HCT116 (cell line): Measurements from ENCODE around the gene BBLN. TPM values are rescaled to one million over a fixed set of nuclear protein-coding genes. Genes with fewer than 3 reads are reported as not detected.
A peak's percentile ranks its signal among the peaks of the same experiment; 100 is the strongest.

Source experiments
- ATAC-seq: fragments of 200-7000 bp; cut with Tn5 transposase; 2 replicates; pipeline ENCODE4 v1.9.1; 2020; ENCODE audit warnings: mild to moderate bottlenecking, moderate library complexity
- BruUV-seq: library from RNA; stranded (reverse); fragments of 400-500 nt; replicated peaks from 2 replicates; lab custom pipeline; 2021; lab: Mats Ljungman, UMichigan
- CTCF ChIA-PET: fragments of 300-600 bp; sonication (Branson Sonifier 250); formaldehyde crosslinking; loops from one replicate; lab custom pipeline; 2021; ENCODE audit warnings: antibody characterized with exemption; lab: Charles Lee
- POLR2A ChIA-PET: fragments of 300-600, 350-600 bp; sonication (Branson Sonifier 250); formaldehyde crosslinking; loops from one replicate; lab custom pipeline; 2021; ENCODE audit warnings: antibody characterized with exemption; lab: Charles Lee
- RAD21 ChIA-PET, 2 experiments: fragments of 300-600 bp; sonication (Branson Sonifier 250); formaldehyde crosslinking; loops; one replicate each; lab custom pipeline; 2023; ENCODE audit warnings: low total read pairs in 2 of 2; ENCODE audit not compliant: uncharacterized antibody in 2 of 2, unreplicated experiment in 2 of 2, low non-redundant PET in 1 of 2; lab: Charles Lee
- DNase-seq: peaks from one replicate; pipeline ENCODE4 v3.0.0-alpha.2; 2010; ENCODE audit warnings: low read depth, low spot score
- H2AFZ ChIP-seq: fragments of 200-600 bp; shearing (Covaris generic), sonication (generic); 2 replicates; pipeline ENCODE4 v1.6.1; 2017; ENCODE audit warnings: low read depth, mixed run types, mixed read lengths, antibody characterized with exemption, low read length; ENCODE audit not compliant: poor library complexity, severe bottlenecking
- H3K27ac ChIP-seq: 2 replicates; pipeline ENCODE4 v1.5.1; 2012; ENCODE audit warnings: low read depth, low read length
- H3K27me3 ChIP-seq: fragments of 200-600 bp; sonication (generic); 2 replicates; pipeline ENCODE4 v1.6.1; 2016; ENCODE audit warnings: mixed run types, low read length, mixed read lengths; ENCODE audit not compliant: insufficient read depth
- H3K36me3 ChIP-seq, 2 experiments: fragments of 200-500 bp in 1 of 2; fragments of 200-600 bp in 1 of 2; sonication (Bioruptor generic) in 1 of 2; sonication (generic) in 1 of 2; 2 replicates each; pipeline versions ENCODE4 v1.5.1 to v1.6.1; 2014 to 2016; ENCODE audit warnings: low read length in 2 of 2, inconsistent platforms in 1 of 2, mixed read lengths in 1 of 2, mixed run types in 1 of 2; ENCODE audit not compliant: insufficient read depth in 2 of 2, control insufficient read depth in 1 of 2
- H3K4me1 ChIP-seq, 2 experiments: fragments of 200-600 bp in 1 of 2; sonication (generic) in 1 of 2; 2 replicates each; pipeline versions ENCODE4 v1.5.1 to v1.6.1; 2012 to 2017; ENCODE audit warnings: low read length in 2 of 2, inconsistent platforms in 1 of 2, mild to moderate bottlenecking in 1 of 2, mixed read lengths in 1 of 2, mixed run types in 1 of 2, moderate library complexity in 1 of 2; ENCODE audit not compliant: insufficient read depth in 2 of 2, control insufficient read depth in 1 of 2
- H3K4me2 ChIP-seq: fragments of 200-600 bp; sonication (generic); 2 replicates; pipeline ENCODE4 v1.6.1; 2017; ENCODE audit warnings: mixed run types, low read length, mixed read lengths
- H3K4me3 ChIP-seq, 2 experiments: fragments of 200-600 bp in 1 of 2; sonication (generic) in 1 of 2; replicated peaks in 1 of 2; 2 replicates each; pipeline ENCODE4 v1.5.1; 2011 to 2016; ENCODE audit warnings: low read length in 2 of 2, control low read depth in 1 of 2, low read depth in 1 of 2, mild to moderate bottlenecking in 1 of 2, mixed read lengths in 1 of 2, mixed run types in 1 of 2
- H3K79me2 ChIP-seq: fragments of 200-600 bp; sonication (generic); 2 replicates; pipeline ENCODE4 v1.6.1; 2017; ENCODE audit warnings: mild to moderate bottlenecking, mixed run types, low read length, moderate library complexity, mixed read lengths; ENCODE audit not compliant: insufficient read depth
- H3K9ac ChIP-seq: fragments of 200-600 bp; sonication (generic); 2 replicates; pipeline ENCODE4 v1.6.1; 2016; ENCODE audit warnings: low read length, mixed read lengths
- H3K9me2 ChIP-seq: fragments of 200-600 bp; sonication (generic), shearing (Covaris generic); 2 replicates; pipeline ENCODE4 v1.6.1; 2017; ENCODE audit warnings: mixed run types, mild to moderate bottlenecking, moderate library complexity; ENCODE audit not compliant: insufficient read depth
- H3K9me3 ChIP-seq, 2 experiments: fragments of 200-500 bp in 1 of 2; fragments of 200-600 bp in 1 of 2; sonication (Bioruptor generic) in 1 of 2; sonication (generic) in 1 of 2; 2 replicates each; pipeline ENCODE4 v1.6.1; 2014 to 2017; ENCODE audit warnings: low read length in 2 of 2, mixed read lengths in 2 of 2, inconsistent platforms in 1 of 2, low read depth in 1 of 2, mild to moderate bottlenecking in 1 of 2, mixed run types in 1 of 2, moderate library complexity in 1 of 2; ENCODE audit not compliant: control insufficient read depth in 1 of 2, insufficient read depth in 1 of 2
- H4K20me1 ChIP-seq: fragments of 200-600 bp; sonication (generic), shearing (Covaris generic); 2 replicates; pipeline ENCODE4 v1.6.1; 2017; ENCODE audit warnings: mixed run types, mild to moderate bottlenecking, moderate library complexity; ENCODE audit not compliant: insufficient read depth
- CBX3 ChIP-seq: IDR thresholded peaks from 2 replicates; pipeline ENCODE4 v1.6.1; 2012; ENCODE audit warnings: low read depth
- CEBPB ChIP-seq: IDR thresholded peaks from 2 replicates; pipeline ENCODE4 v1.6.1; 2012; ENCODE audit warnings: low read depth
- CTCF ChIP-seq, 3 experiments: fragments of 200-600 bp in 1 of 3; sonication (generic) in 1 of 3; IDR thresholded peaks in 2 of 3; conservative IDR thresholded peaks in 1 of 3; 2 replicates each; pipeline ENCODE4 v1.5.1; 2012 to 2017; ENCODE audit warnings: low read depth in 2 of 3, low read length in 2 of 3, antibody characterized with exemption in 1 of 3, borderline replicate concordance in 1 of 3, control low read depth in 1 of 3, mild to moderate bottlenecking in 1 of 3, mixed read lengths in 1 of 3, mixed run types in 1 of 3, moderate library complexity in 1 of 3; ENCODE audit not compliant: insufficient read depth in 1 of 3
- ELF1 ChIP-seq: IDR thresholded peaks from 2 replicates; pipeline ENCODE4 v1.6.1; 2012; ENCODE audit warnings: low read depth, borderline replicate concordance
- EZH2 ChIP-seq: fragments of 200-600 bp; sonication (generic); IDR thresholded peaks from 2 replicates; pipeline ENCODE4 v1.6.1; 2017; ENCODE audit warnings: antibody characterized with exemption, mixed run types
- EZH2phosphoT487 ChIP-seq: fragments of 200-600 bp; IDR thresholded peaks from 2 replicates; pipeline ENCODE4 v1.6.1; 2018; ENCODE audit warnings: antibody characterized with exemption, borderline replicate concordance
- FOSL1 ChIP-seq: IDR thresholded peaks from 2 replicates; pipeline ENCODE4 v1.6.1; 2012; ENCODE audit warnings: low read depth
- JUND ChIP-seq: IDR thresholded peaks from 2 replicates; pipeline ENCODE4 v1.6.1; 2012
- POLR2A ChIP-seq: IDR thresholded peaks from 2 replicates; pipeline ENCODE4 v1.7.0; 2011; ENCODE audit warnings: borderline replicate concordance; ENCODE audit not compliant: insufficient read depth, insufficient read length; ENCODE audit errors: extremely low read depth
- POLR2AphosphoS5 ChIP-seq: IDR thresholded peaks from 2 replicates; pipeline ENCODE4 v1.6.1; 2011; ENCODE audit warnings: mild to moderate bottlenecking, low read depth, low read length, moderate library complexity
- RAD21 ChIP-seq: IDR thresholded peaks from 2 replicates; pipeline ENCODE4 v1.6.1; 2012; ENCODE audit warnings: low read depth, mild to moderate bottlenecking
- SIN3A ChIP-seq: IDR thresholded peaks from 2 replicates; pipeline ENCODE4 v1.6.1; 2012; ENCODE audit warnings: low read depth
- SP1 ChIP-seq: IDR thresholded peaks from 2 replicates; pipeline ENCODE4 v1.6.1; 2012; ENCODE audit warnings: low read depth
- ZFX ChIP-seq: fragments of 450-650 bp; IDR thresholded peaks from 2 replicates; pipeline ENCODE4 v1.6.1; 2017
- ZNF274 ChIP-seq: fragments of 200-500 bp; sonication (Bioruptor generic); IDR thresholded peaks from 2 replicates; pipeline ENCODE4 v1.6.1; 2014; ENCODE audit warnings: mild to moderate bottlenecking, low read depth, low read length, inconsistent platforms
- intact Hi-C: fragments of 100-400 bp; cut with micrococcal nuclease; formaldehyde crosslinking; loops from 2 replicates; pipeline ENCODE4 v1.10.0; 2022
- total RNA-seq: library from RNA; stranded (reverse); gene quantifications from one replicate; pipeline ENCODE4 v1.2.1, GENCODE V29; 2021; ENCODE audit not compliant: unreplicated experiment

Gene BBLN
- total RNA-seq, 1 experiment from 2014 or later, result 119 TPM

GRCh38 chr9:128125580-128126354 is 34.3 kb upstream of the BBLN start:
- Histone ChIP-seq H4K20me1 (peaks cover 9% of the 10 kb centered on the region; the same call in 1 of the 2 replicates), H2AFZ (no peak overlapping the region), H3K79me2 (peaks cover 39% of the 10 kb centered on the region), H3K9me3 (peaks cover 0 to 6% of the 10 kb centered on the region in 2 experiments; a peak in 1 of 4 replicates), H3K4me1 (peaks cover 9 to 31% of the 10 kb centered on the region in 2 experiments), H3K36me3 (peaks cover 6 to 27% of the 10 kb centered on the region in 2 experiments; a peak in 3 of 4 replicates), H3K27me3 (no peaks in the 10 kb centered on the region), H3K9me2 (no peaks in the 10 kb centered on the region), H3K4me3 (peak overlapping the region; percentile 90 to 92), H3K27ac (peak overlapping the region; percentile 99), H3K4me2 (peak overlapping the region; percentile 91), H3K9ac (peak overlapping the region; percentile 92)
- RAD21 ChIA-PET, result no interaction called here
- intact Hi-C loops, result no loop called here
- BruUV-seq, result no TSS peak
- DNase-seq, result no peak
- ATAC-seq, result no peak
- POLR2A ChIA-PET, result interaction anchor here (1.3 kb wide), 1 partner anchor 34 kb away, joined by 5 read pairs; the partner anchor contains the start of gene BBLN
- TF ChIP-seq CBX3, result no peak
- TF ChIP-seq CTCF (IDR thresholded peaks at IDR 0.05 in 2 of 3, conservative IDR thresholded peaks at IDR 0.05 in 1 of 3; ENCODE audit: borderline replicate concordance in 1 of 3, insufficient read depth in 1 of 3, low read depth in 2 of 3, low read length in 2 of 3), result no peak
- no peak for TF ChIP-seq SIN3A
- TF ChIP-seq POLR2AphosphoS5, result no peak
- no peak for TF ChIP-seq EZH2phosphoT487
- TF ChIP-seq ELF1, result no peak
- TF ChIP-seq SP1, result no peak
- no peak for TF ChIP-seq POLR2A
- TF ChIP-seq EZH2, result no peak
- TF ChIP-seq ZNF274, result no peak
- no peak for TF ChIP-seq CEBPB
- no peak for TF ChIP-seq FOSL1
- no peak for TF ChIP-seq JUND
- no peak for TF ChIP-seq RAD21
- TF ChIP-seq ZFX, result no peak
- CTCF ChIA-PET, result interaction anchor here (0.5 to 2.1 kb wide), 11 partner anchors 8 to 236 kb away, joined by 3 to 19 read pairs (median 4); partner anchors contain the start of gene BBLN
